ENCODE results near the gene CYP2S1.
"Not testable (repeated sequence)": the region's sequence is repeated elsewhere in the genome, so short reads cannot be mapped to it uniquely, and the experiment has no call there.

The CYP2S1 gene

DNA sequence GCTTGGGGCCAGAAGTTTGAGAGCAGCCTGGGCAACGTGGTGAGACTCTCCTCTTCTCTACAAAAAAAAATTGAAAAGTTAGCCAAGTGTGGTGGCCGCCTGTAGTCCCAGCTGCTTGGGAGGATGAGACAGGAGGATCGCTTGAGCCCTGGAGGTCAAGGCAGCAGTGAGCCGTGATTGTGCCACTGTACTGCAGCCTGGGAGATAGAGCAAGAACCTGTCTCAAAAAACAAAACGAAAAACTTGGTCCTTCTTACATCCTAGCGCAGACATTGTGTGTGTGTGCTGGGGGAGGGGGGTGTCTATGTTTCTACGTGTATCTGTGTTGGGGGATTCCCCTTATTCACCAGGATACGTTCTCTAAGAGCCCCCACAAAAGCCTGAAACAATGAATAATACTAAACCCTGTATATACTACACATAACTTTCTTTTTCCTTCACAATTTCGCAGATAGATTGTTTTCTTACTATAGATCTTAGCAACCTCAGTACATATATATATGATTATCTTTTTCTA, 33.9 kb downstream of the CYP2S1 start:
- DNase-seq: no peak

GRCh38 chr19:41228486-41228885, 35.5 kb downstream of the CYP2S1 start:
- no peak for DNase-seq

- DNase-seq: not testable (repeated sequence)
Observed at GRCh38 chr19:41229338-41229737, 36.3 kb downstream of the CYP2S1 start.

GRCh38 chr19:41230067-41230857, 37.2 kb downstream of the CYP2S1 start:
- DNase-seq: no peak

GRCh38 chr19:41232686-41233085, 39.7 kb downstream of the CYP2S1 start:
- DNase-seq: no peak

DNA sequence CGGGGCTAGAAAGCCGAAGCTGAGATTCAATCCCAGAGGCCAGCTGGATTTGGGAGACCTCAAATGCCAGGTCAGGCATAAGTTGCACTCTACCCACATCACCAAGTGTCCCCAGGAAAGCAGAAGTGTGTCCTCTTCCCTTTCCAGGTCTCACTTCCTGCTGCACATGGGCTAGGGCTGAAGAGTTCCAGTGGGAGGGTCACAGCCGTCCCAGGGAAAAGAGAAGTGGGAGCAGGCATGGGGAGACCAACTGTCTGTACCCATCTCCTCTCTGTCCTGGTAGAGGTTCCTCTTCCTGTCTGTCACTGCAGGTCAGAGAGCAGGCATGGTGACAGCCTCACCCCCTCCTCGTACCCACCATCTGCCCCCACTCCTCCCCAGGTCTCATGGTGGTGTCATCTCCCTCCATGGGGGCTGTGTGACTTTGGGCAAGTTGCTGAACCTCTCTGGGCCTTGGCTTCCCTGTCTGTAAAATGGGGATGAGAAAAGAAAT, 40.8 kb downstream of the CYP2S1 start:
- DNase-seq: no peak

DNA sequence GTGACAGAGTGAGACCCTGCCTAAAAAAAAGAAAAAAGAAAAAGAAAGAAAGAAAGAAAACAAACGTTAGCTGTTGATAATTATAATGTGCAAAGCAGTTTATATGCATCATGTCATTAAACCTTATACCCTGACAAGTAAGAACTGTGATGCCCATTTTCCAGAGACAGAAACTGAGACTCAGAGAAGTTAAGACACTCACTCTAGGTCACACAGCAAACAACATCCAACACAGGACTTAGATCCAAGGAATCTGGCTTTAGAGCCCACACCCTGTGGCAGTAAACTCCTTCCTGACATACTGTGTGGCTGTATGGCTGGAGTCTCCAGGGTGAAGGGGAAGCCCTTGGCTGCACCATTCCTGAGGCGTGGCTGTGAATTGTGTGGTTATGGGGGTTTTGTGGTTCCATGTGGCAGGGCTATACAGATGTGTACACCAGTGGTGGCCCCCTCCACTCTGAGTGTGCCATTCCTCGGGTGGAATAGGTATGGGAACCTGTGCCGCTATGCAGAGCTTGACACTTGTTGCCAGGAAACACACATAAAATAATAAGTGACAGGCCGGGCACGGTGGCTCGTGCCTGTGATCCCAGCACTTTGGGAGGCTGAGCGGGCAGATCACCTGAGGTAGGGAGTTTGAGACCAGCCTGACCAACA, 41.6 kb downstream of the CYP2S1 start:
- DNase-seq: no peak

GRCh38 chr19:41235480-41235879, 42.5 kb downstream of the CYP2S1 start:
- no peak for DNase-seq

DNA sequence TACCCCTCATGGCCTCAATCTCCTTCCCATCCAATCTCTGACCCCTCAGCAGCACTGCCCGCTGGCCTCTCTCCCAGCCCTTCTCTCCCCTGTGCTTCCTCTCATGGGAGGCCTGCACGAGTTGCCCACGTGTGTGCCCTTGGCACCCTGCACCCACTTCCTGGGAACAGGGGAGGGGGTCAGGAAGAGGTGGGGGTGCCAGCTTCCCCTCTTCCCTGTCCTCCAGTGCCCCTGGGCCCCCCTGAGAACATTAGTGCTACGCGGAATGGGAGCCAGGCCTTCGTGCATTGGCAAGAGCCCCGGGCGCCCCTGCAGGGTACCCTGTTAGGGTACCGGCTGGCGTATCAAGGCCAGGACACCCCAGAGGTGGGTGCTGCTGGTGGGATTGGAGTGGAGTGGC, 45.2 kb downstream of the CYP2S1 start:
- DNase-seq: no peak

DNA sequence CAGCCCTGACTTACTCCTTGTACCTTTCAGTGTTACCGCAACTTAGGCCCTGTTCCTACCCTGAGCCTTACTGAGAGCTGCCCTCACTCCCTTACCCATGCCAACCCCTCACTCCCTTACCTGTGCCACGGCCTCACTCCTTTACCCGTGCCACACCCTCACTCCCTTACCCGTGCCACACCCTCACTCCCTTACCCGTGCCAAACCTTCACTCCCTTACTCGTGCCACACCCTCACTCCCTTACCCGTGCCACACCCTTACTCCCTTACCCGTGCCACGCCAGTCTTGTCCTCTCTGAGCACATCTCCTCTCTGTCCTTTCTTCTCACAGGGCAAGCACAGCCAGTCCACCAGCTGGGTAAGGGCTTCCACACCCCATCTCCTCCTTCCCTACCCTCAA, 46.3 kb downstream of the CYP2S1 start:
- DNase-seq: no peak

DNA sequence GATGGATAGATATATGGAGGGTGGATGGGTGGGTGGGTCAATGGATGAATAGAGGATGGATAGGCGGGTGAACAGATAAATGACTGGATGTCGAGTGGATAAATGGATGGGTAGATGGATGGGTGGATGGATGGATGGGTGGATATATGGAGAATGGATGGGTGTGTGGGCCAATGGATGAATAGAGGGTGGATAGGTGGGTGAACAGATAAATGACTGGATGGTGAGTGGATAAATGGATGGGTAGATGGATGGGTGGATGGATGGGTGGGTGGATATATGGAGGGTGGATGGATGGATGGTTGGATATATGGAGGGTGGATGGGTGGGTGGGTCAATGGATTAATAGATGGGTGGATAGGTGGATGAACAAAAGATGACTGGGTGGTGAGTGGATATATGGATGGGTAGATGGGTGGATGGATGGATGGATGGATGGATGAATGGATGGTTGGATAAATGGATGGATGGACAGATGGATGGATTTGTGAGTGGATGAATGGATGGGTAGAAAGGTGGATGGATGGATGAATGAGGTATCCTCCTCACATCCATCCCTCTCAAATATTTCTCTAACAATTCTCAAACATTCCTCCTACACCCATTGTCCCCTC, 47.0 kb downstream of the CYP2S1 start:
- no peak for DNase-seq

GRCh38 chr19:41241859-41242258, 48.8 kb downstream of the CYP2S1 start:
- no peak for DNase-seq

DNA sequence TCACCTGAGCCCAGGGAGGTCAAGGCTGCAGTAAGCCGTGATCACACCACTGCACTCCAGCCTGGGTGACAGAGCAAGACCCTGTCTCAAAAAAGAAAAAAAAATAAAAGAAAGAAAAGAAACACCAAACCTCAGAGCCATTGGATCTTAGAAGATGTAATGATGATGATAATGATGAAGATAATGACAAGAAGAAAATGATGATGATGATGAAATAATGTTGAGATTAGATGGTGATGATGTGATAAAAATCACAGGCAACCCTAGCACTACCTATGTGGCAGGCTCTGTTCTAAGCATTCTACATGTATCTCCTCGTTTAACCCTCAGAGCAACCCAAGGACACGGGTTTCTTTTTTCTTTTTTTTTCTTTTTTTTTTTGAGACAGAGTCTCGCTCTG, 51.1 kb downstream of the CYP2S1 start:
- DNase-seq: no peak

DNA sequence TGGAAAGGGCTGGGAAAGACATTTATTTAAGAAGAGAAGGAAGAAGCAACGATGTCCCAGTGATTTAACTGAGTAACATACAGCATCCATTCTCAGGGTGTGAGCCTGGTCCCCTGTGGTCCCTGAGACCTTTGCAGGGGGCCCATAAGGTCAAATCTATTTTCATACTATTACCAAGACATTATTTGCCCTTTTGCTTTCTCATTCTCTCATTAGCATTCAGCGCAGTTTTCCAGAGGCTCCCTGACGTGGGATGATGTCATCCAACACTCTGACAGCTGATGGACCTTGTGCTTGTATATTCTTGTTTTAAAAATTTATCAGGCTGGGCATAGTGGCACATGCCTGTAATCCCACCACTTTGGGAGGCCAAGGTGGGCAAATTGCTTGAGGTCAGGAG, 52.8 kb downstream of the CYP2S1 start:
- no peak for DNase-seq

DNA sequence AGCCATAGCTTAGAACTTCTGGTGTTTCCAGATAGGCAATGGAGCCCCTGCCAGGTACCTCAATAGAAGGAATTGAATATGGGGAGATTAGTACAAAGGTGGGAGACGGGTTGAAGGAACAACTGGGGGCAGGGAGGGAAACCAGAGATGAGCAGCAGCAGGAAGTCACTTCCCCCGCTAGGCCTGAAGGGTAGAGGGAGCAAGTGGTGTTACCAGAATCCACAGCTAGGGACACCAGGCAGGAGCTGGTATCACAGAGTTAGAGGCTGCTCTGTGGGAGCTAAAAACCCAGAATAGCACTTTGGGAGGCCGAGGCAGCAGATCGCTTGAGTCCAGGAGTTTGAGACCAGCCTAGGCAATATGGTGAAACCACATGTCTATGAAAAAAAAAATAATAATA, 55.9 kb downstream of the CYP2S1 start:
- no peak for DNase-seq

DNA sequence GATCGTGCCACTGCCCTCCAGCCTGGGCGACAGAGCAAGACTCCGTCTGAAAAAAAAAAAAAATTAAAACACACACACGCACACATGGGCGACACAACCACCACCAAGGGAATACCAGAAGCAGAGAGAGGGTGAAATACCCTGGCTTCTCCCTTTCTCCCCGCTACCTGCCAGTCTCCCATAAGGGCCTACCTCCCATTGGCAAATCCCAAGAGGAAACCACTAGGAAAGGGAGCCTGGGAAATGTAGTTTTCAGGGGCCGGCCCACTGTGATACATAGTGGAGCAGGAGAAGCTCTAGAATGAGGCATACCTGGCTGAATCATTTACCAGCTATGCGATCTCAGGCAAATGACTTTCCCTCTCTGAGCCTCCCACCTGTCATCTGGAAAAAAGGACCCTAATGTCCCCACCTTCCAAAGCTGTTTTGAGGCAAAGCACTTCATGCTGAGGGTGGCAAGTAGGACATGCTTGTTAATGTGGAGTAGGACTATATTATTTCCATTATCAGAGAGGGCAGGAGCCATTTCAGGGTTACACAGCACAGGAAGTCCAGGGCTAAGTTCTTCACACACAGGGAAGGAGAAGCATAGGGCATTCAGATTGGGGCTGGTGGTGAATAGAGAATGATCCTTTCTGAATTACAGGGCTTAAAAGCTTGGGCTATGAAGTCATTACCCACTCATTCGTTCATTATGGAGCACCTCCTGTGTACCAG, 56.8 kb downstream of the CYP2S1 start:
- no peak for DNase-seq

GRCh38 chr19:41253660-41254059, 60.6 kb downstream of the CYP2S1 start:
- no peak for DNase-seq

DNA sequence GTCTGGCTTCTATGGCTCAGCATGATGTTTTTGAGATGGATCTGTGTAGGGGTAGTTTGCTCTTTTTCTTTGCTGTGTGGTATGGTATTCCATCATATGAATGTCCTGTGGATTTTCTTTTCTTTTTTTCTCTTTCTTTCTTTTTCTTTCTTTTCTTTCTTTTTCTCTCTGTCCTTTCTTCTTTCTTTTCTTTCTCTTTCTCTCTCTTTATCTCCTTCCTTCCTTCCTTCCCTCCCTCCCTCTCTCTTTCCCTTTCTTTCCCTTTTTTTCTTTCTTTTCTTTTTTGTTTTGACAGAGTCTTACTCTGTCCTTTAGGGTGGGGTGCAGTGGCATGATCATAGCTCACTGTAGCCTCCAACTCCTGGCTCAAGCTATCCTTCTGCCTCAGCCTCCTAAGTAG, 62.2 kb downstream of the CYP2S1 start:
- DNase-seq: no peak
